HFF-Myc (cell line): ENCODE results near the gene CIDEB.

Experiments
- DNase-seq: peaks from one replicate; pipeline ENCODE4 v3.0.0-alpha.2; 2011; ENCODE audit warnings: low read depth; ENCODE audit errors: extremely low read depth
- H3K4me3 ChIP-seq: replicated peaks from 2 replicates; pipeline ENCODE4 v1.5.1; 2011; ENCODE audit warnings: low read depth, mild to moderate bottlenecking, control low read depth, low read length
- CTCF ChIP-seq: IDR thresholded peaks from 2 replicates; pipeline ENCODE4 v1.5.1; 2012; ENCODE audit warnings: mild to moderate bottlenecking, low read depth, low read length, control low read depth; ENCODE audit errors: missing control alignments

The CIDEB gene

GRCh38 chr14:24312736-24313507 is 5.1 kb upstream of the CIDEB start:
- H3K4me3 ChIP-seq = no peak overlapping the region
- TF ChIP-seq CTCF = no peak
- DNase-seq = no peak

GRCh38 chr14:24311837-24312615 is 4.2 kb upstream of the CIDEB start:
- no peak overlapping the region for H3K4me3 ChIP-seq
- DNase-seq = no peak

DNA sequence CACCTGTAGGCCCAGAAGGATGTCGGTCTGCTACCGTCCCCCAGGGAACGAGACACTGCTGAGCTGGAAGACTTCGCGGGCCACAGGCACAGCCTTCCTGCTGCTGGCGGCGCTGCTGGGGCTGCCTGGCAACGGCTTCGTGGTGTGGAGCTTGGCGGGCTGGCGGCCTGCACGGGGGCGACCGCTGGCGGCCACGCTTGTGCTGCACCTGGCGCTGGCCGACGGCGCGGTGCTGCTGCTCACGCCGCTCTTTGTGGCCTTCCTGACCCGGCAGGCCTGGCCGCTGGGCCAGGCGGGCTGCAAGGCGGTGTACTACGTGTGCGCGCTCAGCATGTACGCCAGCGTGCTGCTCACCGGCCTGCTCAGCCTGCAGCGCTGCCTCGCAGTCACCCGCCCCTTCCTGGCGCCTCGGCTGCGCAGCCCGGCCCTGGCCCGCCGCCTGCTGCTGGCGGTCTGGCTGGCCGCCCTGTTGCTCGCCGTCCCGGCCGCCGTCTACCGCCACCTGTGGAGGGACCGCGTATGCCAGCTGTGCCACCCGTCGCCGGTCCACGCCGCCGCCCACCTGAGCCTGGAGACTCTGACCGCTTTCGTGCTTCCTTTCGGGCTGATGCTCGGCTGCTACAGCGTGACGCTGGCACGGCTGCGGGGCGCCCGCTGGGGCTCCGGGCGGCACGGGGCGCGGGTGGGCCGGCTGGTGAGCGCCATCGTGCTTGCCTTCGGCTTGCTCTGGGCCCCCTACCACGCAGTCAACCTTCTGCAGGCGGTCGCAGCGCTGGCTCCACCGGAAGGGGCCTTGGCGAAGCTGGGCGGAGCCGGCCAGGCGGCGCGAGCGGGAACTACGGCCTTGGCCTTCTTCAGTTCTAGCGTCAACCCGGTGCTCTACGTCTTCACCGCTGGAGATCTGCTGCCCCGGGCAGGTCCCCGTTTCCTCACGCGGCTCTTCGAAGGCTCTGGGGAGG is 3.1 kb upstream of the CIDEB start, which contains the start of gene LTB4R:
Gene LTB4R, plus strand, starts transcription at position 857 of the 959 bp plus-strand sequence. CDS start 4,150 bp downstream, outside the sequence.
- peak; percentile 7 for TF ChIP-seq CTCF
- DNase-seq = no peak
- H3K4me3 ChIP-seq = 0 out of 2 replicates have a peak within 1 kb of the TSS, but pooled peaks have one; percentile 3

More at GRCh38 chr14:24311837-24312615, 4.2 kb upstream of the CIDEB start:
- TF ChIP-seq CTCF = no peak

DNA sequence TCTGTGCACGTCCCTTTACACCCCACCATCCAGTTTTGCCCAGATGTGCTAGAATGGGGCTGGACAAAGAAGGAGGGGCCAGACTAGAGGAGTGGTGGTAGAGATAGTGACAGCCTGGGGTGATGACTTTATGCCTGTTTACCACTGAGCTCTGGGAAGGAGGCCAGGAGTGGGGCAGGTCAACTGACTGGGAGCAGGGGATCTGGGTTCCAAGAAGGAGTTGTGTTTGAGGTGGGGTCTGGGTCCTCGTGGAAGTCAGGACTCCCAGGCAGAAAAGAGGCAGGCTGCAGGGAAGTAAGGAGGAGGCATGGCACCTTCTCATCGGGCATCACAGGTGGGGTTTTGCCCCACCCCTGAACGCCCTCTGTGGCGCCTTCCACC is 2.5 kb upstream of the CIDEB start:
- no peak for TF ChIP-seq CTCF
- no peak for DNase-seq
- H3K4me3 ChIP-seq = no peak overlapping the region

DNA sequence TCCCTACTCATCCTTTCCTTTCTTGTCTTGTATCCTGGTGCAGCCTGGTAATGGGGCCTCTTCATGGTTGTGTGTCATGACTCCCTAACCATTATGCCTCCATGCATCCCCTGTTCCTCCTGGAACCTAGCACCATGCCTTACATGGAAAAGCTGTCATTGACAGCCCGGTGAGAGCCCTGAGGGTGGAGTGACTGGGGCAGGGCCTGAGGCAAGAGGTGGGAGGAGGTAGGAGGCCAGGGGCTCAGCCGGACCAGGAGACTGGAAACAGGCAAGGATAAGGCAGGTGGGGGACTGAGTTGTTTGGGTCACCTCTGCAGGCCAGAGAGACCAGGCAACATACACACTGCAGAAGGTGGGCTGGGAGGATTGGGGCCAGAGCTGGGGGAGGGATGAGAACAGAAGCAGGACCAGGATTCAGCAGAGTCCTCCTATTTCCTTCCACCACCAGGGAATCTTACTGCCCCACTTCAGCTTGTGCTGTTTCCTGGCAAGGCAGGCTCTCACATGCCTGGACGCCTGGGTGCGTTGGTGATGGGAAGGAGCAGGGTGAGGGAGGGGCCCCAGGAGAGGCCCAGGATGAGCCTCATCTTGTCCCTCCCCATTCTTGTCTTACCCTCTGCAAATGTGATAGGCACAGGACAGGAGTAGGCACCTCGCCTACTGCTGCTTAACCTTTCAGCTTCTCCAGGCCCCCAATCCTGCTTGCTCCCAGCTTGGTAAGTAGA is 1.9 kb upstream of the CIDEB start, which contains the start of gene LTB4R2:
Gene LTB4R2, plus strand, starts transcription at position 603 of the 727 bp plus-strand sequence. CDS start 525 bp downstream, outside the sequence.
- 0 out of 2 replicates have a peak within 1 kb of the TSS, but pooled peaks have one; percentile 3 for H3K4me3 ChIP-seq
- TF ChIP-seq CTCF = no peak
- DNase-seq = no peak
